NB4 (cell line): Measurements from ENCODE around the gene CELA1.
"Not testable (repeated sequence)": the region's sequence is repeated elsewhere in the genome, so short reads cannot be mapped to it uniquely, and the experiment has no call there.

Source experiments
- DNase-seq: peaks from one replicate; pipeline ENCODE4 v3.0.0; 2010; ENCODE audit warnings: low read depth
- H3K4me3 ChIP-seq: one replicate; pipeline ENCODE4 v1.5.1; 2011; ENCODE audit warnings: mild to moderate bottlenecking, low read depth, low read length, moderate library complexity
- CTCF ChIP-seq: IDR thresholded peaks from one replicate; pipeline ENCODE4 v1.5.1; 2012; ENCODE audit warnings: low read depth, low read length
- MAX ChIP-seq: IDR thresholded peaks from 2 replicates; pipeline ENCODE4 v1.6.1; 2011; ENCODE audit warnings: low read depth, low read length
- MYC ChIP-seq: IDR thresholded peaks from 2 replicates; pipeline ENCODE4 v1.6.1; 2011; ENCODE audit warnings: low read depth, low read length
- POLR2A ChIP-seq: IDR thresholded peaks from 2 replicates; pipeline ENCODE4 v1.6.1; 2011; ENCODE audit warnings: mild to moderate bottlenecking; ENCODE audit not compliant: insufficient read length; ENCODE audit errors: extremely low read depth

CELA1 gene

GRCh38 chr12:51343201-51343600, 3.3 kb downstream of the CELA1 start:
- H3K4me3 ChIP-seq = no peak overlapping the region
- TF ChIP-seq CTCF (no peak), POLR2A (no peak), MAX (no peak), MYC (no peak)
- no peak for DNase-seq

GRCh38 chr12:51342416-51342815, 4.1 kb downstream of the CELA1 start:
- H3K4me3 ChIP-seq = no peak overlapping the region

GRCh38 chr12:51341251-51342007, 5.0 kb downstream of the CELA1 start:
- TF ChIP-seq CTCF (peak; percentile 99), POLR2A (no peak)
- DNase-seq = peak; percentile 84
- H3K4me3 ChIP-seq = peak overlapping the region; percentile 21

More at GRCh38 chr12:51342416-51342815, 4.1 kb downstream of the CELA1 start:
- TF ChIP-seq MYC = no peak
- TF ChIP-seq POLR2A = no peak
- TF ChIP-seq CTCF = no peak
- TF ChIP-seq MAX = no peak
- no peak for DNase-seq

- H3K4me3 ChIP-seq = no peak overlapping the region
- TF ChIP-seq MYC (no peak), MAX (no peak), CTCF (no peak), POLR2A (no peak)
- DNase-seq = no peak
Observed at GRCh38 chr12:51339750-51340149, 6.7 kb downstream of the CELA1 start.

- not testable (repeated sequence) for DNase-seq, H3K4me3 ChIP-seq
Observed at GRCh38 chr12:51337336-51337735, 9.1 kb downstream of the CELA1 start.

GRCh38 chr12:51335931-51336330, 10.5 kb downstream of the CELA1 start:
- TF ChIP-seq MAX (no peak), MYC (no peak; the same call in 1 of the 2 replicates), CTCF (no peak), POLR2A (no peak)
- no peak overlapping the region for H3K4me3 ChIP-seq
- peak; percentile 79 for DNase-seq
